Endothelial cell of umbilical vein (primary cell): ENCODE measurements around the gene ALDH1L1. TPM values are rescaled to one million over a fixed set of nuclear protein-coding genes. Genes with fewer than 3 reads are reported as not detected.

ENCODE experiments used
- BruUV-seq: library from RNA; stranded (reverse); fragments of 400-500 nt; replicated peaks from 2 replicates; lab custom pipeline; 2021; lab: Mats Ljungman, UMichigan
- CTCF ChIA-PET: fragments of 300-600, 350-600 bp; sonication (Branson Sonifier 250); formaldehyde crosslinking; loops from one replicate; lab custom pipeline; 2021; ENCODE audit warnings: antibody characterized with exemption, inconsistent platforms; lab: Charles Lee
- POLR2A ChIA-PET: fragments of 300-600, 350-600 bp; sonication (Branson Sonifier 250); formaldehyde crosslinking; loops from one replicate; lab custom pipeline; 2021; ENCODE audit warnings: antibody characterized with exemption, inconsistent platforms; lab: Charles Lee
- DNase-seq: peaks from one replicate; pipeline ENCODE4 v3.0.0-alpha.2; 2011; ENCODE audit warnings: low read depth, low spot score
- FAIRE-seq: peaks from 2 replicates; lab custom pipeline; 2011; peaks lifted over from hg19 to GRCh38; lab: Jason Lieb, UNC
- H2AFZ ChIP-seq: 2 replicates; pipeline ENCODE4 v1.6.0; 2012; ENCODE audit warnings: low read depth, low read length, control low read depth, inconsistent platforms
- H3K27ac ChIP-seq: 2 replicates; pipeline ENCODE4 v1.5.1; 2011; ENCODE audit warnings: low read depth, mild to moderate bottlenecking, control low read depth, low read length, moderate library complexity; ENCODE audit not compliant: insufficient read depth
- H3K27me3 ChIP-seq, 2 experiments: 2 replicates each; pipeline versions ENCODE4 v1.6.0 to v1.6.1; 2011; ENCODE audit warnings: low read length in 2 of 2, mixed read lengths in 1 of 2; ENCODE audit not compliant: control insufficient read depth in 2 of 2, insufficient read depth in 2 of 2
- H3K36me3 ChIP-seq, 2 experiments: 2 replicates in 1 of 2; 3 replicates in 1 of 2; pipeline ENCODE4 v1.5.1; 2011; ENCODE audit warnings: low read length in 2 of 2, mild to moderate bottlenecking in 1 of 2, moderate library complexity in 1 of 2; ENCODE audit not compliant: control insufficient read depth in 2 of 2, insufficient read depth in 2 of 2; ENCODE audit errors: extremely low read depth in 1 of 2
- H3K4me1 ChIP-seq: 3 replicates; pipeline ENCODE4 v1.5.1; 2011; ENCODE audit warnings: mild to moderate bottlenecking, low read length; ENCODE audit not compliant: control insufficient read depth, insufficient read depth; ENCODE audit errors: extremely low read depth
- H3K4me2 ChIP-seq: 2 replicates; pipeline ENCODE4 v1.6.1; 2011; ENCODE audit warnings: low read length, control low read depth, mixed read lengths; ENCODE audit not compliant: insufficient read depth
- H3K4me3 ChIP-seq, 3 experiments: fragments of 200-600 bp in 1 of 3; sonication (generic), shearing (Covaris generic) in 1 of 3; replicated peaks in 1 of 3; 2 replicates each; pipeline ENCODE4 v1.5.1; 2011 to 2016; ENCODE audit warnings: control low read depth in 3 of 3, low read length in 3 of 3, mild to moderate bottlenecking in 2 of 3, inconsistent platforms in 1 of 3, low read depth in 1 of 3, moderate library complexity in 1 of 3; ENCODE audit not compliant: insufficient read depth in 1 of 3
- H3K79me2 ChIP-seq: 2 replicates; pipeline ENCODE4 v1.6.0; 2012; ENCODE audit warnings: low read length, inconsistent platforms; ENCODE audit not compliant: control insufficient read depth, insufficient read depth
- H3K9ac ChIP-seq: replicated peaks from 2 replicates; pipeline ENCODE3; 2011; ENCODE audit warnings: low read length, control low read depth; ENCODE audit not compliant: insufficient read depth; ENCODE audit errors: extremely low read depth
- H3K9me1 ChIP-seq: replicated peaks from 3 replicates; pipeline ENCODE4 v1.6.0; 2011; ENCODE audit warnings: mild to moderate bottlenecking, low read length; ENCODE audit not compliant: control insufficient read depth, insufficient read depth; ENCODE audit errors: extremely low read depth
- H3K9me3 ChIP-seq: replicated peaks from 2 replicates; pipeline ENCODE4 v1.5.1; 2012; ENCODE audit warnings: low read length, inconsistent platforms; ENCODE audit not compliant: control insufficient read depth, insufficient read depth
- H4K20me1 ChIP-seq: replicated peaks from 2 replicates; pipeline ENCODE3; 2011; ENCODE audit warnings: mild to moderate bottlenecking, low read length; ENCODE audit not compliant: control insufficient read depth, insufficient read depth; ENCODE audit errors: extremely low read depth
- CTCF ChIP-seq, 2 donors: IDR thresholded peaks; 1 replicate in 1 of 2; 2 replicates in 1 of 2; pipeline ENCODE4 v1.5.1; 2011; ENCODE audit warnings: low read length in 2 of 2, mild to moderate bottlenecking in 2 of 2, moderate library complexity in 2 of 2, control low read depth in 1 of 2, inconsistent platforms in 1 of 2, low read depth in 1 of 2; ENCODE audit not compliant: insufficient read depth in 1 of 2; ENCODE audit errors: extremely low read depth in 1 of 2
- EZH2 ChIP-seq: IDR thresholded peaks from 2 replicates; pipeline ENCODE4 v1.6.1; 2012; ENCODE audit warnings: borderline replicate concordance, low read depth, mild to moderate bottlenecking, moderate library complexity, low read length, inconsistent platforms; ENCODE audit not compliant: severe bottlenecking
- FOS ChIP-seq: IDR thresholded peaks from 2 replicates; pipeline ENCODE4 v1.6.1; 2011; ENCODE audit warnings: mild to moderate bottlenecking, low read length, moderate library complexity, borderline replicate concordance; ENCODE audit not compliant: insufficient read depth
- GATA2 ChIP-seq: IDR thresholded peaks from 2 replicates; pipeline ENCODE4 v1.7.0; 2011; ENCODE audit warnings: low read depth, mild to moderate bottlenecking, moderate library complexity, mixed read lengths, low read length; ENCODE audit not compliant: insufficient read length, insufficient read depth
- JUN ChIP-seq: IDR thresholded peaks from 2 replicates; pipeline ENCODE4 v1.6.1; 2011; ENCODE audit warnings: borderline replicate concordance, low read depth; ENCODE audit not compliant: insufficient read length, insufficient read depth
- MAX ChIP-seq: IDR thresholded peaks from 2 replicates; pipeline ENCODE4 v1.6.1; 2011; ENCODE audit not compliant: insufficient read depth, insufficient read length
- POLR2A ChIP-seq: IDR thresholded peaks from 2 replicates; pipeline ENCODE4 v1.6.1; 2012; ENCODE audit warnings: low read depth, mild to moderate bottlenecking, control low read depth, low read length
- POLR2AphosphoS5 ChIP-seq: IDR thresholded peaks from 2 replicates; pipeline ENCODE4 v1.6.1; 2012; ENCODE audit warnings: low read depth, mild to moderate bottlenecking, control low read depth, low read length, moderate library complexity; ENCODE audit not compliant: insufficient read depth
- dilution Hi-C: fragments of 300-500 bp; cut with MboI; formaldehyde crosslinking; loops from one replicate; pipeline ENCODE4 v1.15.0; 2019; ENCODE audit warnings: low sequenced_read_pairs; ENCODE audit not compliant: extremely low pct_ligation_motif_present
- intact Hi-C: fragments of 100-400 bp; cut with micrococcal nuclease; formaldehyde crosslinking; loops from one replicate; pipeline ENCODE4 v1.10.0; 2022
- polyA plus RNA-seq, 4 experiments: library from polyadenylated mRNA; depleted of rRNA in 3 of 4; stranded (reverse) in 3 of 4; unstranded in 1 of 4; fragments of >200 nt; gene quantifications; 2 replicates each; pipeline versions ENCODE4 v1.2.1 to v1.2.3, GENCODE V29; 2011 to 2012; ENCODE audit warnings: missing spikeins in 1 of 4
- total RNA-seq: library from RNA; stranded (reverse); gene quantifications from 2 replicates; pipeline ENCODE4 v1.2.3, GENCODE V29; 2021

ALDH1L1 gene
- total and polyA plus RNA-seq, 2 donors (not counting 3 experiments of a cell fraction or from before 2014, with no cell fraction given): not detected

- no peak overlapping the region for H3K9ac ChIP-seq
- no peaks in the 10 kb centered on the region for H3K9me3 ChIP-seq
- POLR2A ChIA-PET: interaction anchor here (0.6 kb wide), 1 partner anchor 61 kb away, joined by 3 read pairs; no protein-coding TSS in a partner anchor
- H4K20me1 ChIP-seq: no peaks in the 10 kb centered on the region
- TF ChIP-seq POLR2A (no peak), CTCF (IDR thresholded peaks at IDR 0.05; ENCODE audit: extremely low read depth in 1 of 2, insufficient read depth in 1 of 2, low read depth in 1 of 2, low read length in 2 of 2) (no peak), GATA2 (no peak), POLR2AphosphoS5 (peak; percentile 28), JUN (peak; percentile 3), MAX (no peak), EZH2 (no peak), FOS (peak; percentile 45)
- H3K27me3 ChIP-seq: peaks cover 9 to 10% of the 10 kb centered on the region in 2 experiments
- no peak overlapping the region for H3K4me3 ChIP-seq
- H3K36me3 ChIP-seq: no peaks in the 10 kb centered on the region
- BruUV-seq: no TSS peak
- DNase-seq (peak; percentile 27), FAIRE-seq (peak; percentile 38)
- H3K9me1 ChIP-seq: no peaks in the 10 kb centered on the region
- CTCF ChIA-PET: interaction anchor here (6.8 kb wide), 1 partner anchor 11 kb away, joined by 55 read pairs; no protein-coding TSS in a partner anchor
- intact Hi-C loops: no loop called here
- no peak overlapping the region for H3K27ac ChIP-seq
- H2AFZ ChIP-seq: no peak overlapping the region
- H3K4me1 ChIP-seq: peaks cover 10% of the 10 kb centered on the region
- H3K79me2 ChIP-seq: no peaks in the 10 kb centered on the region
- dilution Hi-C loops: no loop called here
- no peak overlapping the region for H3K4me2 ChIP-seq
These were observed 28.3 kb upstream of the ALDH1L1 start for GRCh38 chr3:126208606-126209256.
